Liver (tissue), 9 donors: ENCODE results near the gene PDRG1. TPM values are rescaled to one million over a fixed set of nuclear protein-coding genes. Genes with fewer than 3 reads are reported as not detected.

Source experiments
- DNase-seq: peaks from one replicate; pipeline ENCODE4 v3.0.0-alpha.2; 2017; ENCODE audit warnings: low spot score
- H3K27ac ChIP-seq, 2 donors: one replicate each; pipeline ENCODE4 v1.7.0; 2013; ENCODE audit warnings: inconsistent platforms in 2 of 2, low read length in 2 of 2, control low read depth in 1 of 2, low read depth in 1 of 2, mild to moderate bottlenecking in 1 of 2
- H3K27me3 ChIP-seq, 4 donors: one replicate each; pipeline versions ENCODE4 v1.6.1 to v1.7.0; 2013; ENCODE audit warnings: low read length in 3 of 4, inconsistent platforms in 1 of 4, mild to moderate bottlenecking in 1 of 4, moderate library complexity in 1 of 4; ENCODE audit not compliant: control insufficient read depth in 4 of 4, insufficient read depth in 4 of 4
- H3K36me3 ChIP-seq, 4 donors: one replicate each; pipeline versions ENCODE4 v1.6.1 to v1.7.0; 2013; ENCODE audit warnings: low read length in 3 of 4, mild to moderate bottlenecking in 3 of 4, low read depth in 1 of 4, moderate library complexity in 1 of 4; ENCODE audit not compliant: control insufficient read depth in 4 of 4, insufficient read depth in 3 of 4
- H3K4me1 ChIP-seq, 4 donors: one replicate each; pipeline versions ENCODE4 v1.6.1 to v1.7.0; 2013; ENCODE audit warnings: low read length in 3 of 4, mild to moderate bottlenecking in 3 of 4, moderate library complexity in 1 of 4; ENCODE audit not compliant: control insufficient read depth in 4 of 4, insufficient read depth in 4 of 4
- H3K4me3 ChIP-seq, 3 donors: one replicate each; pipeline versions ENCODE4 v1.6.1 to v1.7.0; 2013; ENCODE audit warnings: low read length in 3 of 3, control low read depth in 1 of 3, low read depth in 1 of 3, mild to moderate bottlenecking in 1 of 3
- H3K9ac ChIP-seq, 2 donors: one replicate each; pipeline ENCODE4 v1.7.0; 2013; ENCODE audit warnings: low read length in 2 of 2, mild to moderate bottlenecking in 2 of 2, moderate library complexity in 2 of 2, control low read depth in 1 of 2, low read depth in 1 of 2
- H3K9me3 ChIP-seq, 4 donors: one replicate each; pipeline versions ENCODE4 v1.6.1 to v1.7.0; 2013; ENCODE audit warnings: low read length in 3 of 4; ENCODE audit not compliant: control insufficient read depth in 4 of 4
- EGR1 ChIP-seq, 2 donors: IDR thresholded peaks; 2 replicates each; pipeline ENCODE4 v1.6.1; 2016 to 2018; ENCODE audit warnings: antibody characterized with exemption in 2 of 2, low read depth in 2 of 2
- FOXA1 ChIP-seq: IDR thresholded peaks from 2 replicates; pipeline ENCODE4 v1.6.1; 2016; ENCODE audit warnings: antibody characterized with exemption
- FOXA2 ChIP-seq: IDR thresholded peaks from 2 replicates; pipeline ENCODE4 v1.6.1; 2016; ENCODE audit warnings: antibody characterized with exemption
- GABPA ChIP-seq, 2 donors: IDR thresholded peaks in 1 of 2; conservative IDR thresholded peaks in 1 of 2; 2 replicates each; pipeline ENCODE4 v1.6.1; 2016; ENCODE audit warnings: antibody characterized with exemption in 2 of 2, mild to moderate bottlenecking in 1 of 2, moderate library complexity in 1 of 2
- HNF4A ChIP-seq, 2 donors: conservative IDR thresholded peaks; 2 replicates each; pipeline ENCODE4 v1.6.1; 2016; ENCODE audit warnings: antibody characterized with exemption in 2 of 2, mild to moderate bottlenecking in 2 of 2
- HNF4G ChIP-seq: IDR thresholded peaks from 2 replicates; pipeline ENCODE4 v1.6.1; 2016; ENCODE audit warnings: antibody characterized with exemption
- JUND ChIP-seq, 2 donors: IDR thresholded peaks; 2 replicates each; pipeline ENCODE4 v1.6.1; 2016; ENCODE audit warnings: antibody characterized with exemption in 2 of 2
- MAX ChIP-seq: IDR thresholded peaks from 2 replicates; pipeline ENCODE4 v1.6.1; 2016; ENCODE audit warnings: antibody characterized with exemption
- NR2F2 ChIP-seq: IDR thresholded peaks from 2 replicates; pipeline ENCODE4 v1.6.1; 2016; ENCODE audit warnings: antibody characterized with exemption
- RAD21 ChIP-seq, 2 donors: IDR thresholded peaks; 2 replicates each; pipeline ENCODE4 v1.6.1; 2016; ENCODE audit warnings: antibody characterized with exemption in 2 of 2, mild to moderate bottlenecking in 2 of 2
- REST ChIP-seq: IDR thresholded peaks from 2 replicates; pipeline ENCODE4 v1.6.1; 2016; ENCODE audit warnings: antibody characterized with exemption, mild to moderate bottlenecking
- RXRA ChIP-seq, 2 donors: IDR thresholded peaks; 2 replicates each; pipeline ENCODE4 v1.6.1; 2017 to 2018; ENCODE audit warnings: antibody characterized with exemption in 2 of 2, mild to moderate bottlenecking in 1 of 2
- SP1 ChIP-seq: IDR thresholded peaks from 2 replicates; pipeline ENCODE4 v1.6.1; 2018; ENCODE audit warnings: antibody characterized with exemption, mild to moderate bottlenecking
- TAF1 ChIP-seq: conservative IDR thresholded peaks from 2 replicates; pipeline ENCODE4 v1.6.1; 2016; ENCODE audit warnings: antibody characterized with exemption, mild to moderate bottlenecking
- YY1 ChIP-seq: IDR thresholded peaks from 2 replicates; pipeline ENCODE4 v1.6.1; 2016; ENCODE audit warnings: antibody characterized with exemption, mild to moderate bottlenecking
- ZBTB33 ChIP-seq: IDR thresholded peaks from 2 replicates; pipeline ENCODE4 v1.6.1; 2016; ENCODE audit warnings: antibody characterized with exemption
- WGBS: extraction: QIAGEN DNeasy Blood & Tissue Kit; methylation state at CpG from one replicate; pipeline ENCODE4 v1.1.7; 2013; 5-methylcytosine and 5-hydroxymethylcytosine counted together
- polyA plus RNA-seq, 2 donors: library from polyadenylated mRNA; stranded (reverse) in 1 of 2; unstranded in 1 of 2; fragments of 200-250 nt in 1 of 2; fragments of >200 nt in 1 of 2; fragmentation: Nextera tagmentation in 1 of 2; extraction: Ambion mirVana in 1 of 2; gene quantifications; one replicate each; pipeline versions ENCODE4 v1.2.1 to v1.2.3, GENCODE V29; 2013 to 2015
- total RNA-seq, 2 donors: library from RNA; depleted of rRNA; stranded (reverse); fragments of >200 nt; gene quantifications; one replicate each; pipeline ENCODE4 v1.2.3, GENCODE V29; 2014
- TF ChIP-seq, protein P1 (sequence below): IDR thresholded peaks from 2 replicates; pipeline ENCODE4 v1.6.1; 2016; ENCODE audit warnings: antibody characterized with exemption
- TF ChIP-seq, protein P2 (sequence below): fragments of 150-350 bp; IDR thresholded peaks from 2 replicates; pipeline ENCODE4 v1.5.1; 2017; ENCODE audit warnings: improper control_type of control experiment, low read depth, low read length; ENCODE audit not compliant: missing input control
- donor health status: healthy.
- donor health status: healthy.
- donor health status: healthy.
- donor health status: healthy.
- donor health status: healthy.

PDRG1 gene
- total and polyA plus RNA-seq, 4 donors: 2.2 to 8.0 (median 3.6) TPM

- Histone ChIP-seq H3K9me3 (no peaks in the 10 kb centered on the region), H3K4me1 (no peaks in the 10 kb centered on the region), H3K4me3 (no peak overlapping the region), H3K27ac (no peak overlapping the region), H3K27me3 (no peaks in the 10 kb centered on the region), H3K9ac (no peak overlapping the region), H3K36me3 (no peaks in the 10 kb centered on the region)
- 89% methylated on average over 10 of the region's 10 CpGs for WGBS
- no peak for DNase-seq
- TF ChIP-seq HNF4A (conservative IDR thresholded peaks at IDR 0.05) (no peak), RAD21 (IDR thresholded peaks at IDR 0.05) (no peak), ZBTB33 (no peak), JUND (IDR thresholded peaks at IDR 0.05) (no peak), GABPA (IDR thresholded peaks at IDR 0.05 in 1 of 2, conservative IDR thresholded peaks at IDR 0.05 in 1 of 2) (no peak), NR2F2 (no peak), MAX (no peak), SP1 (no peak), EGR1 (IDR thresholded peaks at IDR 0.05; ENCODE audit: low read depth in 2 of 2) (no peak), YY1 (no peak), FOXA2 (no peak), HNF4G (no peak), FOXA1 (no peak), RXRA (IDR thresholded peaks at IDR 0.05) (no peak), REST (no peak), TAF1 (no peak)
- TF ChIP-seq, protein P1, sequence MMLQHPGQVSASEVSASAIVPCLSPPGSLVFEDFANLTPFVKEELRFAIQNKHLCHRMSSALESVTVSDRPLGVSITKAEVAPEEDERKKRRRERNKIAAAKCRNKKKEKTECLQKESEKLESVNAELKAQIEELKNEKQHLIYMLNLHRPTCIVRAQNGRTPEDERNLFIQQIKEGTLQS: no peak
- TF ChIP-seq, protein P2, sequence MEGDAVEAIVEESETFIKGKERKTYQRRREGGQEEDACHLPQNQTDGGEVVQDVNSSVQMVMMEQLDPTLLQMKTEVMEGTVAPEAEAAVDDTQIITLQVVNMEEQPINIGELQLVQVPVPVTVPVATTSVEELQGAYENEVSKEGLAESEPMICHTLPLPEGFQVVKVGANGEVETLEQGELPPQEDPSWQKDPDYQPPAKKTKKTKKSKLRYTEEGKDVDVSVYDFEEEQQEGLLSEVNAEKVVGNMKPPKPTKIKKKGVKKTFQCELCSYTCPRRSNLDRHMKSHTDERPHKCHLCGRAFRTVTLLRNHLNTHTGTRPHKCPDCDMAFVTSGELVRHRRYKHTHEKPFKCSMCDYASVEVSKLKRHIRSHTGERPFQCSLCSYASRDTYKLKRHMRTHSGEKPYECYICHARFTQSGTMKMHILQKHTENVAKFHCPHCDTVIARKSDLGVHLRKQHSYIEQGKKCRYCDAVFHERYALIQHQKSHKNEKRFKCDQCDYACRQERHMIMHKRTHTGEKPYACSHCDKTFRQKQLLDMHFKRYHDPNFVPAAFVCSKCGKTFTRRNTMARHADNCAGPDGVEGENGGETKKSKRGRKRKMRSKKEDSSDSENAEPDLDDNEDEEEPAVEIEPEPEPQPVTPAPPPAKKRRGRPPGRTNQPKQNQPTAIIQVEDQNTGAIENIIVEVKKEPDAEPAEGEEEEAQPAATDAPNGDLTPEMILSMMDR: no peak
Measured at GRCh38 chr20:31933698-31934097, 18.1 kb downstream of the PDRG1 start.
